GM18873 (cell line): ENCODE measurements around the gene HNRNPF.
"Not testable (repeated sequence)": the region's sequence is repeated elsewhere in the genome, so short reads cannot be mapped to it uniquely, and the experiment has no call there.

ENCODE experiments used
- ATAC-seq: cut with Tn5 transposase; IDR thresholded peaks from one replicate; pipeline ENCODE4 v1.9.1; 2021; ENCODE audit warnings: mild to moderate bottlenecking, moderate library complexity, moderate number of reproducible peaks; ENCODE audit not compliant: unreplicated experiment, low FRiP score

Gene HNRNPF

DNA sequence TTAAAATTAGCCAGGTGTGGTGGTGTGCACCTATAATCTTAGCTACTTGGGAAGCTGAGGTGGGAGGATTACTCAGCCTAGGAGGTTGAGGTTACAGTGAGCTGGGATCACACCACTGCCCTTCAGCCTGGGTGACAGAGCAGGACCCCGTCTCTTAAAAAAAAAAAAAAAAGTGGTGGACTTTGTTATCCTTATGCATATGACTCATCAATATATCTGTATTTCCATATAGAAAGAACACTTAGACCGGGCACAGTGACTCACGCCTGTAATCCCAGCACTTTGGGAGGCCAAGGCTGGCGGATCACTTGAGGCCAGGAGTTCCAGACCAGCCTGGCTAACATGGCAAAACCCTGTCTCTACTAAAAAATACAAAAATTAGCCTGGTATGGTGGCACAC, 13.0 kb upstream of the HNRNPF start:
- ATAC-seq, result not testable (repeated sequence)

DNA sequence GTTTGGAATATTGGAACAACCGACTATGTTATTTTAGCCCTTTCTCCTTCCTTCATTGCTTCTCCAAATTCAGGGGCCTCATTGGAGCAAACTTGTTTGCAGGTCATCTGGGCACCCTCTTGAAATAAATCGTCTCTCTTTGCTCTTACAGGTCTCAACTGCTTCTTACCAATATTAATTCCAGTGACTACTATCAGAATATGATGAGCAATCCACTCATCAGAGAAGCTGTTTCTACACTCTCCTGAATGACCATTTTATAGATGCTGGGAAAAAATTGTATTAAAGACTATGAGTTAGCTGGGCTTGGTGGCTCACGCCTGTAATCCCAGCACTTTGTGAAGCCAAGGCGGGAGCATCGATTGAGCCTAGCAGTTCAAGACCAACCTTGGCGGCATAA, 12.5 kb upstream of the HNRNPF start:
- no peak for ATAC-seq

DNA sequence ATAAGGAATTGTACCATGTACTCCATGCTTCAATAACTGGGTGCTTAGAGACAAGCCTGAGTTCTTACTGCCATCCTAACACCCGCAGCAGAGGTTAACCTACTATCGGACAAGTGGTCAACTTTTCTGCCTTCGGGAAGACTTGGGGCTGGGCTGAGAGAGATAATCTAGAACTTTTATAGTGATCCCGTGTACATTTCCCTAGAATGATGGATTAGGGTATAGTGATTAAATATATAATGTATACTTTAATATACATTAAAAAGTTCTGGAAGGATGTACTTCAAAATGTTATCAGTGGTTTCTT, 12.2 kb upstream of the HNRNPF start:
- ATAC-seq, result peak; percentile 18

DNA sequence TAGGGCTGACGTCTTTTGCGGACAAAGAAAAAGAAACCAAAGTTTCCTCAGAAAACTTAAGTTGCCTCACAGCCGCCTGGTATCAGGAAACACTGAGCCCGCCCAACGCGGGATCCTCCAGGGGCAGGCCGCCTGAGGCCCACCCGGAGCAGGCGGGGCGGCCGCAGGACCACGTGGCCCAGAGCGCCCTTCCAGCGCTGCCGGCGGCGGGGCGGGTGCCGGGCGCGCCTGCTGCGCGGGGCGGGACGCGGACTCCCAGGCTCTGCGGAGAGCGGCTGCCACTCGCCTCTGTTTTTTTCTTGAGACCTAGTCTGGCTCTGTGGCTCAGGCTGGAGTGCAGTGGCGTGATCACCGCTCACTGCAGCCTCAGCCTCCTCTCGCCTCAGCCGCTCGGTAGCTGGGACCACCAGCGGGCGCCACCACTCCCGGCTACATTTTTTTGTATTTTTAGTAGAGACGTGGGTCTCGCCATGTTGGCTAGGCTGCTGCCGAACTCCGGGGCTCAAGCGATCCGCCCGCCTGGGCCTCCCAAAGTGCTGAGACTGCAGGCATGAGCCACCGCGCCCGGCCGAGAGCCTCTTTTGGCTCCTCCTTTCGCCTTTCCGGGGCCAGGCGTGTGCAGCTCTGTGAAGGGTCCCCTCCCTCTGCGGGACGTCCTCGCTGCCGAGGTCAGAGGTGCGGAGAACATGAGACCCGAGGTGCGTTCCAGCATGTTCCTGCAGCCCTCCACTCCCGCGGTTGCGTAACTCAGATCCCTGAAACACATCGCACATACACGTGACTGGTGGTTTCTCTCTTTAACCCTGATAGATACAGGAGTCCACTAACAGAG, 11.6 kb upstream of the HNRNPF start:
- peak; percentile 69 for ATAC-seq

DNA sequence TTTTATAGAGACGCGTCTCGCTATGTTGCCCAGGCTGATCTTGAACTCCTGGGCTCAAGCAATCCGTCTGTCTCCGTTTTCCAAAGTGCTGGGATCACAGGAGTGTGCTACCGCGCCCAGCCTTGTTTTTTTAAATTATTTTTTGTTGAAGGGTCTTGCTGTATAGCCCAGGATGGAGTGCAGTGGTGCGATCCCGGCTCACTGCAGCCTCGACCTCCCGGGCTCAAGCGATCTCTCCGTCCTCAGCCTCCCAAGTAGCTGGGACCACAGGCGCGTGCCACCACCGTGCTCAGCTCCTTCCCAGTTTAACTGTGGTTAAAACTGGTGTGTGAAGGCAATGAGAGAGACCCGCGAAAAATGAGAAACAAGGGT, 11.0 kb upstream of the HNRNPF start:
- ATAC-seq, result no peak

DNA sequence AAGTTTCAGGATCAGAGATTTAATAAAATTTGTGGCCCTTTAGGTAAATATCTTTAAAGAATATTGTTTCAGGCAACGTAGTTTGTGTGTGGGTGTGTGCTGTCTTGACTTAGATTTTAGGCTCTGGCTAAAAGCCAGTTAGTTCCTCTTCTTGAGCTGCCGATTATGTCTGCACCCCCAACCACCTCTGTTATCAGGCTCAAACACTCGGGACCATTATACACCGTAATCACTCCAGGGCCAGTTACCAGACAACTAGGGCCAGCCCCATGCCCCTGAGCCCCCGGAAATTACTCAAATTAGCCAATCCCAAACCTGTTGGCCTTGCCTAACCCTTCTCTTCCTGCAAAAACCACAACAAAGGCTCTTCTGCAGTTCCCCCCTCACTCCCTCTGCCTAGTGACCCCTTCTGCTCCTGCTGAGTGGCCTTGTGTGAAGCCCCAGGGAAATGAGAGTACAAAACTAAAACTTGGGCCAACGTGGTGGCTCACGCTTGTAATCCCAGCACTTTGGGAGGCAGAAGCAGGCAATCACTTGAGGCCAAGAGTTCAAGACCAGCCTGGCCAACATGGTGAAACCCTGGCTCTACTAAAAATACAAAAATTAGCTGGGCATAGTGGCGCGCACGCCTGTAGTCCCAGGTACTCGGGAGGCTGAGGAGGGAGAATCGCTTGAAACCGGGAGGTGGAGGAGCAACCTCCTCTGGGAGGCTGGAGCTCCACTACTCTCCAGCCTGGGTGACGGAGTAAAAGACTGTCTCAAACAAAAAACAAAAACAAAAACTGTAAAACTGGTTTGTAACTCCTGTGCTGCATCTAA, 9.2 kb upstream of the HNRNPF start:
- ATAC-seq, result no peak

DNA sequence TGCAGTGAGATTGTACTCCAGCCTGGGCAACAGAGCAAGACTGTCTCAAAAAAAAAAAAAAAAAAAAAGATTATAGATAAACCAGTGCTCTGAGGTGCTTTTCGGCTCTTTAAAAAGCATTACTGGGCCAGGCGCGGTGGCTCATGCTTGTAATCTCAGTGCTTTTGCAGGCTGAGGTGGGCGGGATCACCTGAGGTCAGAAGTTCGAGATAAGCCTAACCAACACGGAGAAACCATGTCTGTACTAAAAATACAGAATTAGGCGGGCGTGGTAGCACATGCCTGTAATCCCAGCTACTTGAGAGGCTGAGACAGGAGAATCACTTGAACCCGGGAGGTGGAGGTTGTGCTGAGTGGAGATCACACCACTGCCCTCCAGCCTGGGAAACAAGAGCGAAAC, 6.6 kb upstream of the HNRNPF start:
- no peak for ATAC-seq

DNA sequence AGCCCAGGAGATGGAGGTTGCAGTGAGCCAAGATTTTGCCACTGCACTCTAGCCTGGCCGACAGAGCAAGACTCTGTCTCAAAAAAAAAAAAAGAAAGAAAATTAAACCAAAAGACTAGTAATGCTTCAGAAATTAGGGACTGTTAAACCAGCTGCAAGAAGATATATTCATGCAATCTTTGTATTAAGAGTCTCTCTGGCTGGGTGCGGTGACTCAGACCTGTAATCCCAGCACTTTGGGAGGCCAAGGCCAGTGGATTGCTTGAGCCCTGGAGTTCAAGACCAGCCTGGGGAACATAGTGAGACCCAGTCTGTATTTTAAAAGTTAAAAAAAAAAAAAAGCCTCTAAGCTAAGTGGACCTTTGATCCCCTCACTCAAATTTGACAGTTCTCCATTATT, 2.5 kb upstream of the HNRNPF start:
- ATAC-seq, result no peak

DNA sequence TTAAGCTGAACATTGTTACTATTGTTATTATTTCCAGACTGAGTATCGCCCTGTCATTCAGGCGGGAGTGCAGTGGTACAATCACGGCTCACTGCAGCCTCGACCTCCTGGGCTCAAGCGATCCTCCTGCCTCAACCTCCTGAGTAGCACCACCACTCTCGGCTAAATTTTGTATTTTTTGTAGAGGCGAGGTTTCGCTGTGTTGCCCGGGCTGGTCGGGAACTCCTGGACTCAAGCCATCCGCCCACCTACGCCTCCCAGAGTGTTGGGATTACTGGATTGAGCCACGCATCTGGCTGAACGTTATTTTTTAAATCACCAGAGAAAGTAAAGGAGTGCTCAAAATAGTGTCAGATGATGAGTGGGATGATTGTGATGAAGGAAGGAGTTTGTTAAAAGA, 1.4 kb upstream of the HNRNPF start:
- ATAC-seq, result no peak

DNA sequence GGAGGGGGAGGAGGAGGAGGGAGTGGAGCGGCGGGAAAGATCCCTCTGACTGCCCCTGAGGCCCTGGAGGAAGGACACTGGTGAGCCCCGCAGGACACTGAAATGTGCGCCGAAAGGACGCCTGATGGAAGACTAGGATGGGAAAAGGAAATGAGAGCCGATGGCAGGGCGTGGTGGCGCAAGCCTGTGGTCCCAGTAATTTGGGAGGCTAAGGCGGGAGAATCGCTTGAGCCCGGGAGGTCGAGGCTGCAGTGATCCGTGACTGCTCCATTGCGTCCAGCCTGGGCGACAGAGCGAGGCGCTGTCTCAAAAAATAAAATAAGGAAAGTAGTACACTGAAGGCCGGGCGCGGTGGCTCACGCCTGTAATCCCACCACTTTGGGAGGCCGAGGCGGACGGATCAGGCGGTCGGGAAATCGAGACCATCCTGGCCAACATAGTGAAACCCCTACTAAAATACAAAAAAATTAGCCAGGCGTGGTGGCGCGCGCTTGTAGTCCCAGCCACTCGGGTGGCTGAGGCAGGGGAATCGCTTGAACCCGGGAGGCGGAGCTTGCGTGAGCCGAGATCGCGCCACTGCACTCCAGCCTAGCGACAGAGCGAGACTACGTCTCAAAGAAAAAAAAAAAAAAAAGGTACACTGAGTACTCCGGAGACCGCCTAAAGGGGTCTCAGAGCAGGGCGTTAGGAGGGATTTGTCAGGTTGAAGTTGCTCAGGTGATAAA, 561 bp upstream of the HNRNPF start:
- no peak for ATAC-seq

DNA sequence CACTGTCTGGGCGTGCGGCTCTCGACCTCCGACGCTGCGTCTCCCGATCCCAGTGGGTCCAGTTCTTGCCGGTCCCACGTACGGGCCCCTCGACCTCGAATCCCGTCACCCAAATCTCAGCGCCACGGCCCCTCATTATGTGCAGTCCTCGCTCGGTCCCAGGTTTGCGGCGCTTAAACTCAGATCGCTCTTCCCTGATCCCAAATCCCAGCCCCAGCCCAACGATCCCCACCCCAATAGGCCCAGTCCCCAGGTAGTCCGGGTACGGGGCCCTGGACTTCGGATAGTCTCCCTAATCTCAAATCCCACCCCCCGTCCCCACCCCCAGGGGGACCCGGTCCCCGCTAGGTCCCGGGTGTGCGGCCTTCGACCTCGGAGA, 666 bp downstream of the HNRNPF start:
- ATAC-seq, result no peak

DNA sequence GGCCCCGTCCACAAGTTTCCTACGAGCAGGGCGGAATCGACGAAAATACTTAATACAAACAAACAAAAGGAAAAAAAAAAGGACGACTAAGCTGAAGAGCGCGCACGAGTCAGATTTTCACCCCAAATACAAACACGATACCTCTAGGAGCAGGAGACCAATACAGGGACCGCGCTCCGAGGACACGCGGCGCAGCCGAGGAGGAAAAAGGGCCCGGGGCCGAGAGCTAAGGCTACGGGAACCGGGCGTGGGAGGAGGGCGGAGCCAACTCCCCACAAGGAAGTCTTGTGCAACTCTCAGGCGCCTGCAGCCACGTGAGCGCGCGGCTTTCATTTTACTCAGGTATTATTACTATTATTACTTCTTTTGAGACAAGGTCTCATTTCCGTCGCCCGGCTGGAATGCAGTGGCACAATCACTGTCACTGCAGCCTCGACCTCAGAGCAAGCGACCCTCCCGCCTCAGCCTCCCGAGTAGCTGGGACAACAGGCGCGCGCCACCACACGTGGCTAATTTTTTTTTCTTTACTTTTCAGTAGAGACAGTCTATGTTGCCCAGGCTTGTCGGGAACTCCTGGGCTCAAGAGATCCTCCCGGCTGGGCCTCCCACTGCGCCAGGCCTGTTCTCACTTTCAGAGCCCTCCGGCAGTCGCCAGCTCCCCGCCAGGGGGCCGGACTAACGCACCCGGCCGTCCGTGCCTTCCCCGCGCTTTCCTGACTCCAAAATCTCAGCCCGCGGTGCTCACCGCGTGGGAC, 1.2 kb downstream of the HNRNPF start:
- peak; percentile 39 for ATAC-seq

DNA sequence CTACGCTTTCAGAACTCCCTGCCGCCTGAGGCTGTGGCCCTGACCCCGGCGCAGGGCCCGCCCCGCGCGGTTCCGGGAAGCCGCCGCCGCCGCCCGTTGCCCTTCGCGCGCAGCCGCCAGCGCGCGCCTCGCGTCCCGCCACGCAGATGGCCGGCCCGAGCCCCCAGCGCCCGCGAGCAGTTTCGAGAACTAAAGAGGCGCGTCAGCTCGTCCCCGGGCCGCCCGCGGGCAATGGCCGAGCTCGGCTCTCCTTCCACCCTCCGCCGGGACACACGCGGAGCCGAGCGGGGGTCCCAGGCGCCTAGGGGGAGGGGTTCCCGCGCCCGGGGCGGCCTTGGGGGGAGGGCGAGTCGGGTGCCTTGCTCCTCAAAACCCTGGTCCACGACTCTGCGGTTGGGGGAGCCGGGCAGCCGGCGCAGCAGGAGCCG, 1.8 kb downstream of the HNRNPF start:
- ATAC-seq, result no peak

DNA sequence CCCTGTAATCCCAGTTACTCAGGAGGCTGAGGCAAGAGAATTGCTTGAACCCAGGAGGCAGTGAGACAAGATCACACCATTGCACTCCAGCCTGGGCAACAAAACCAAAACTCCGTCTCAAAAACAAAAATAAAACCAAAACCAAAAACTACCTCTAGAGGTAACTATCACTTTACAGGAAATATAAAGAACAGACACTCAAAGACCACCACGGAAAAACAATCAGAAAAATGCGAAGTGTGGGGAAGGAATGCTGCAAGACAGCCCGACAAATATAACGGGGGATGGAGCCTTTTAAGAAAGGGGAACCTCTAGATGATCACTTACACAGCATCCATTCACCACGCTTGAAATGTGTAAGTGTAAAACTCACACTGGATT, 4.3 kb downstream of the HNRNPF start:
- ATAC-seq, result no peak

DNA sequence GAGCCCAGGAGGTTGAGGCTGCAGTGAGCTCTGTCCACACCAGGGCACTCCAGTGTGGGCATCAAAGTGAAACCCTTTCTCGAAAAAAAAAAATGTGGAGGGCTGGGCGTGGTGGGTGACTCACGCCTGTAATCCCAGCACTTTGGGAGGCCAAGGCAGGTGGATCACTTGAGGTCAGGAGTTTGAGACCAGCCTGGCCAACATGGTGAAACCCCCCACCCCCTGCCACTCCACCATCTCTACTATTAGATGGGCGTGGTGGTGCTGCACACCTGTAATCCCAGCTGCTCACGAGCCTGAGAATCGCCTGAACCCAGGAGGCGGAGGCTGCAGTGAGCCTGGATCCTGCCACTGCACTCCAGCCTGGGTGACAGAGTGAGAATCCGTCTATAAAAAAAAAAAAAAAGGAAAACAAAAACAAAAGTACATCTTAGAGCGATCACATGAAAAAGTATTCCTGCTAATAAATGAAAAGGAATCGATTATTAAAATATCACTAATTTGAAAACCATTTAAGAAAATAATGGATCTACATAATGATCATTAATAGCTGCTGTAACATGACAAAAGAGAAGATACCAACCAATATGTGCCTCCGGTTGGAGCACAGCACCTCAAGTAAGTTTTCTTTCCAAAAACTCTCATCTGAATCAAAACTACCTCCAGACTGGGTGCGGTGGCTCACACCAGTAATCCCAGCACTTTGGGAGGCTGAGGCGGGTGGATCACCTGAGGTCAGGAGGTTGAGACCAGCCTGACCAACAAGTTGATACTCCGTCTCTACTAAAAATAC, 4.9 kb downstream of the HNRNPF start:
- no peak for ATAC-seq

DNA sequence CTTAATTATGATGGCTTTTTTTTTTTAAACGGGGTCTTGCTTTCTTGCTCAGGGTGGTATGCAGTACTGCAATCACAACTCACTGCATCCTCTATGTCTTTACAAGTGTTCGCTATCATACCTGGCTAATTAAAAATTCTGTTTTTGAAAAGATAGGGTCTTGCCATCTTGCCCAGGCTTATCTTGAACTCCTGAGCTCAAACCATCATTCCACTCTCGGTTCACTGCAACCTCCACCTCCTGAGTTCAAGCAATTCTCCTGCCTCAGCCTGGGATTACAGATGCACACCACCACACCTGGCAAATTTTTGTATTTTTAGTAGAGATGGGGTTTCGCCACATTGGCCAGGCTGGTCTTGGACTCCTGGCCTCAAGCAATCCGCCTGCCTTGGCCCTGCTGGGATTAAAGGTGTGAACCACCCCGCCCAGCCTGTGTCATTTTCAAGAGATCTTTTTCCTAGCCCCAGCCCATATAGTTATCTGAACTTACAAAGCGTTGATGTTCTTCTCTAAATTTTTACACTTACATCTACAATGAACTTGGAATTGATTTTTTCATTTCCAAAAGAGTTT, 6.0 kb downstream of the HNRNPF start:
- no peak for ATAC-seq

DNA sequence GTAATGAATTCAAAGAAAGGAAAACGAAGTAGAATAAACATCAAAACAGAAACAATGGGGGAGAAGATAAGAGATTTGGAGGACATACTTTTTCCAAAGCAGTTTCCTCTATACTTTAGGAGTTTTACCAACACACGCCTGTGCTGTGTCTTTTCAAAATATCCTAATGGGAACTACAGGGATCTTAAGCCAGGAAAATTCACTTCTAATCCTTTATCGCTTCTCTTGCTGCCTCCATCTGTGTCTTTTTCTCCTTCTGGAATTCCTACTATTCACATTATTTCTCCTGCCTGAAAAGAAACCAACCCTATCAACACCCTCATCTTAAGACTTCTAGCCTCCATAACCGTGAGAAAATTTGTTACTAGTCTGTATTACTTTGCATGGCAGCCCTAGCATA, 6.8 kb downstream of the HNRNPF start:
- ATAC-seq, result no peak

DNA sequence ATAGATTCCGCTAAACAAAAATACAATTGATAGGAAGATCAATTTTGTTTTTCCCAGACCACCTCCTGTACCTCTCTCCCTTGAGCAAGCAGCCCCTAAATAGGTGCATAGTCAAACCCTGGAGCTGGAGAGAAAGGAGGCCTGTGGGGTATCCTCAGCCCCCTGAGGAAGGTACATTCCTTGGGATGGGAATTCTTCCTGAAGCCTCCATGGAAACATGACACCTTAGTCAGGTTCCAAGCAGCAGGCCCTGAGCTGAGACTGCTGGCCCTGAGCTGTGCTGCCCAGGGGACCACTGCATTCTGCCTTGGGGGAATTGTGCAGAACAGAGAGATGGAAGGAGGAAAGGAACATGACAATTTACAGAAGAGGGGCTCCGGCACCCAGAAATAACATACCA, 7.4 kb downstream of the HNRNPF start:
- no peak for ATAC-seq
